ENCODE measurements around the gene CAND1. TPM values are rescaled to one million over a fixed set of nuclear protein-coding genes. Genes with fewer than 3 reads are reported as not detected.

Gene CAND1
- total and polyA plus RNA-seq, 2 donors (not counting 1 experiment from before 2014, with no cell fraction given): 14.8 to 108 TPM

- Histone ChIP-seq H3K4me3 (ENCODE audit: control extremely low read depth in 1 of 5, extremely low read depth in 1 of 5, insufficient read depth in 1 of 5, low read depth in 2 of 5, low read length in 4 of 5) (no peak overlapping the region), H3K36me3 (replicated peaks in 1 of 2; ENCODE audit: control extremely low read depth in 1 of 2, control insufficient read depth in 1 of 2, extremely low read depth in 1 of 2, insufficient read depth in 2 of 2, low read length in 1 of 2) (peaks cover 9 to 15% of the 10 kb centered on the region in 2 experiments), H2AFZ (ENCODE audit: insufficient read depth, low read depth, low read length, poor library complexity, severe bottlenecking) (no peak overlapping the region), H3K9ac (ENCODE audit: low read length) (no peak overlapping the region), H3K27ac (ENCODE audit: low read length in 2 of 2) (no peak overlapping the region), H3K27me3 (replicated peaks in 1 of 4; ENCODE audit: control extremely low read depth in 1 of 4, control insufficient read depth in 3 of 4, insufficient read depth in 4 of 4, low read length in 3 of 4) (no peaks in the 10 kb centered on the region), H4K20me1 (ENCODE audit: control insufficient read depth, insufficient read depth, low read length, poor library complexity, severe bottlenecking) (peaks cover 51% of the 10 kb centered on the region), H3K4me1 (ENCODE audit: control insufficient read depth in 2 of 2, insufficient read depth in 2 of 2, low read length in 2 of 2) (no peaks in the 10 kb centered on the region), H3K79me2 (ENCODE audit: control insufficient read depth, insufficient read depth, low read length) (peaks cover 67% of the 10 kb centered on the region), H3K9me3 (ENCODE audit: control extremely low read depth in 1 of 3, control insufficient read depth in 2 of 3, insufficient read depth in 1 of 3, low read length in 2 of 3) (no peaks in the 10 kb centered on the region), H3K4me2 (replicated peaks; ENCODE audit: low read depth, low read length, poor library complexity, severe bottlenecking) (no peak overlapping the region)
- Mint-ChIP-seq H3K9me3 (ENCODE audit: insufficient read depth) (no peaks in the 10 kb centered on the region), H3K4me1 (peaks cover 17% of the 10 kb centered on the region), H3K27ac (no peak overlapping the region), H3K4me3 (no peak overlapping the region), H3K27me3 (no peaks in the 10 kb centered on the region)
- ATAC-seq (ENCODE audit: low read depth) (no peak), DNase-seq (no peak)
- TF ChIP-seq, protein P1, sequence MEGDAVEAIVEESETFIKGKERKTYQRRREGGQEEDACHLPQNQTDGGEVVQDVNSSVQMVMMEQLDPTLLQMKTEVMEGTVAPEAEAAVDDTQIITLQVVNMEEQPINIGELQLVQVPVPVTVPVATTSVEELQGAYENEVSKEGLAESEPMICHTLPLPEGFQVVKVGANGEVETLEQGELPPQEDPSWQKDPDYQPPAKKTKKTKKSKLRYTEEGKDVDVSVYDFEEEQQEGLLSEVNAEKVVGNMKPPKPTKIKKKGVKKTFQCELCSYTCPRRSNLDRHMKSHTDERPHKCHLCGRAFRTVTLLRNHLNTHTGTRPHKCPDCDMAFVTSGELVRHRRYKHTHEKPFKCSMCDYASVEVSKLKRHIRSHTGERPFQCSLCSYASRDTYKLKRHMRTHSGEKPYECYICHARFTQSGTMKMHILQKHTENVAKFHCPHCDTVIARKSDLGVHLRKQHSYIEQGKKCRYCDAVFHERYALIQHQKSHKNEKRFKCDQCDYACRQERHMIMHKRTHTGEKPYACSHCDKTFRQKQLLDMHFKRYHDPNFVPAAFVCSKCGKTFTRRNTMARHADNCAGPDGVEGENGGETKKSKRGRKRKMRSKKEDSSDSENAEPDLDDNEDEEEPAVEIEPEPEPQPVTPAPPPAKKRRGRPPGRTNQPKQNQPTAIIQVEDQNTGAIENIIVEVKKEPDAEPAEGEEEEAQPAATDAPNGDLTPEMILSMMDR (IDR thresholded peaks at IDR 0.05): no peak
- no peak for TF ChIP-seq EZH2 (IDR thresholded peaks at IDR 0.05; ENCODE audit: borderline replicate concordance, insufficient read depth, low read depth, low read length, poor library complexity, severe bottlenecking)
- CTCF ChIA-PET: no interaction called here
- POLR2A ChIA-PET: no interaction called here
- intact Hi-C loops (cut with micrococcal nuclease): no loop called here
- WGBS (ENCODE audit: insufficient coverage): 100% methylated on average over 1 of the region's 2 CpGs
These were observed 21.2 kb downstream of the CAND1 start for GRCh38 chr12:67290378-67290777.

DNA sequence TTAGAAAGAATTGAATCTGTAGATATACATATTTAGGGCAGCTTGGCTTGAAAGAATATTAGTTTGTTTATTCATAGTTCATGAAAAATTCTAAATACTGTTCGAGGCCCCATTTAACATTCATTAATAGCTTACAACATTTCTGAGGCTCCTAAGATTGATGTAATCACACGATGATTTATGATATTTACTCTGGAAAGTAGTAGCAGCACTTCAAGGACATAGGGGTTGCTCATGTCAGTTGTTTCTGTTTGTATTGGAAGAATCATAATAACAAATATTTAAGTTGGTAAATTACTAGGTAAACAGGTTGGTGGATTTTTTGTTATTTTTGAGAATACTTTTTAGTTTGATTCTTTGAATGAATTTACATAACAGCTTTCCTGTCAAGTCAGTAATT lies 30.4 kb downstream of the CAND1 start:
- Histone ChIP-seq H3K79me2 (ENCODE audit: control insufficient read depth, insufficient read depth, low read length) (no peaks in the 10 kb centered on the region), H3K9me3 (ENCODE audit: control extremely low read depth in 1 of 3, control insufficient read depth in 2 of 3, insufficient read depth in 1 of 3, low read length in 2 of 3) (no peaks in the 10 kb centered on the region), H3K9ac (ENCODE audit: low read length) (no peak overlapping the region), H3K27ac (ENCODE audit: low read length in 2 of 2) (no peak overlapping the region), H3K27me3 (replicated peaks in 1 of 4; ENCODE audit: control extremely low read depth in 1 of 4, control insufficient read depth in 3 of 4, insufficient read depth in 4 of 4, low read length in 3 of 4) (no peaks in the 10 kb centered on the region), H3K36me3 (replicated peaks in 1 of 2; ENCODE audit: control extremely low read depth in 1 of 2, control insufficient read depth in 1 of 2, extremely low read depth in 1 of 2, insufficient read depth in 2 of 2, low read length in 1 of 2) (peaks cover 6 to 66% of the 10 kb centered on the region in 2 experiments), H2AFZ (ENCODE audit: insufficient read depth, low read depth, low read length, poor library complexity, severe bottlenecking) (no peak overlapping the region), H3K4me3 (ENCODE audit: control extremely low read depth in 1 of 5, extremely low read depth in 1 of 5, insufficient read depth in 1 of 5, low read depth in 2 of 5, low read length in 4 of 5) (no peak overlapping the region), H3K4me1 (ENCODE audit: control insufficient read depth in 2 of 2, insufficient read depth in 2 of 2, low read length in 2 of 2) (no peaks in the 10 kb centered on the region), H4K20me1 (ENCODE audit: control insufficient read depth, insufficient read depth, low read length, poor library complexity, severe bottlenecking) (peaks cover 15% of the 10 kb centered on the region), H3K4me2 (replicated peaks; ENCODE audit: low read depth, low read length, poor library complexity, severe bottlenecking) (no peak overlapping the region)
- intact Hi-C loops (cut with micrococcal nuclease): no loop called here
- TF ChIP-seq, protein P1 (IDR thresholded peaks at IDR 0.05): no peak
- no peak for TF ChIP-seq EZH2 (IDR thresholded peaks at IDR 0.05; ENCODE audit: borderline replicate concordance, insufficient read depth, low read depth, low read length, poor library complexity, severe bottlenecking)
- H3K27ac Mint-ChIP-seq: no peak overlapping the region
- DNase-seq (no peak), ATAC-seq (ENCODE audit: low read depth) (no peak)
- ChIA-PET POLR2A (no interaction called here), CTCF (interaction anchor here (1.0 kb wide), 1 partner anchor 17 kb away, joined by 3 read pairs; no protein-coding TSS in a partner anchor)
- H3K27me3 Mint-ChIP-seq: no peaks in the 10 kb centered on the region
- no peak overlapping the region for H3K4me3 Mint-ChIP-seq
- H3K4me1 Mint-ChIP-seq: no peaks in the 10 kb centered on the region
- H3K9me3 Mint-ChIP-seq (ENCODE audit: insufficient read depth): no peaks in the 10 kb centered on the region
- WGBS (ENCODE audit: insufficient coverage): no CpG with 5 or more reads among the region's 2 CpGs
